Forelimb muscle (tissue), 1 donor: Measurements from ENCODE around the gene SLC22A12. TPM values are rescaled to one million over a fixed set of nuclear protein-coding genes. Genes with fewer than 3 reads are reported as not detected.

Source experiments
- DNase-seq: peaks from one replicate; pipeline ENCODE4 v3.0.0-alpha.2; 2013; ENCODE audit warnings: low read depth
- polyA plus RNA-seq: library from polyadenylated mRNA; unstranded; fragments of 120-200 nt; gene quantifications from one replicate; pipeline ENCODE4 v1.2.1, GENCODE V29; 2013; ENCODE audit not compliant: insufficient read length

The SLC22A12 gene
- polyA plus RNA-seq, 1 donor: not detected

DNA sequence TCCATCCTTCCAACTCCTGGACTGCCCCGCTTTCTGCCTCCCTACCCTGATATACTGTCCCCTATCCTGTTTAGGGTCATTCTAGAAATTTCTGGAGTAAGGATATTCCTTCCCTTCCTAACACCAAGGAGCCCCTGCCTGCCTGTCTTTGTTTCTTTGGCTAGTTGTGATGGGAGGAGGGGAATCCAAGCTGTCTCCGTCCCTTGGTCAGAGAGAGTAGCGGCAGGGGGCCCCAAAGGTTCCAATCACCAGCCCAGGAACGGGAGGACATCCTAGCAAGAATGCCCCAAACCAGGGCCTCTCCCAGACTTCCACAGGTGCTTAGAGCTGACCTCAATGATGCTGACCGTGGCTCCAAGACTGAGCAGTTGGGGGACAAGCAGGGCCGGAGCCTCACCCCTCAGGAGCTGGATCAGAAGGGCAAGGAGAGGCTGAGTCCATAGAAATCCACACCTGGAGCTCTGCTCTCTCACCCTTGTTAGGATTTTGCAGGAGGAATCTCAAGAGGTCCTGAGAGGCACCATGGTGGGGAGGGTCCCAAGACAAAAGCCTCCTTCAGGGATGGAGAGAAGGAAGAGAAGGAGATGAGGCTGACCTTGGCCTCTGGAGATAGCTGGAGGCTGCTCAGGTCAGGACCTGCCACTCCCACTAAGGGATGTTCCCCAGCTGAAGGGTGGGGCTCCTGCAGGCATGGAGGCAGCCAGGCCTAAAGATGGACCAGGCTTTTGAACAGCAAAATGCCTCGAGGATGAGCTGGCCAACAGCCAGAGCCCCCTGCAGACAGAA lies 13.6 kb downstream of the SLC22A12 start:
- no peak for DNase-seq

DNA sequence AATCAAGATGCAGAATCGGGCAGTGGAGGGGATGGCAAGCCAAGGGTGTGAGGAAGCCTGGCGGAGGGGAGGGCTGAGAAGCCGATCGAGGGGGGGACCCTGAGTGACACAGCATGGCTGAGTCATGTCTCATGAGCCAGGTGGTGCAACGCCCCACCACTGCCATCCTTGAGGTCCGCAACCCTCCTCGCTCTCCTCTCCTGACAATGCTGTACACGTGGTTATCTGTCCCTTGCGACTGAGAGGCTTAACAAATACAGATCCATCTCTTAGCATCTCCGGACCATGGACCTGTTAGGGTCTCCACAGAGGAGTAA lies 14.2 kb downstream of the SLC22A12 start:
- DNase-seq: no peak

DNA sequence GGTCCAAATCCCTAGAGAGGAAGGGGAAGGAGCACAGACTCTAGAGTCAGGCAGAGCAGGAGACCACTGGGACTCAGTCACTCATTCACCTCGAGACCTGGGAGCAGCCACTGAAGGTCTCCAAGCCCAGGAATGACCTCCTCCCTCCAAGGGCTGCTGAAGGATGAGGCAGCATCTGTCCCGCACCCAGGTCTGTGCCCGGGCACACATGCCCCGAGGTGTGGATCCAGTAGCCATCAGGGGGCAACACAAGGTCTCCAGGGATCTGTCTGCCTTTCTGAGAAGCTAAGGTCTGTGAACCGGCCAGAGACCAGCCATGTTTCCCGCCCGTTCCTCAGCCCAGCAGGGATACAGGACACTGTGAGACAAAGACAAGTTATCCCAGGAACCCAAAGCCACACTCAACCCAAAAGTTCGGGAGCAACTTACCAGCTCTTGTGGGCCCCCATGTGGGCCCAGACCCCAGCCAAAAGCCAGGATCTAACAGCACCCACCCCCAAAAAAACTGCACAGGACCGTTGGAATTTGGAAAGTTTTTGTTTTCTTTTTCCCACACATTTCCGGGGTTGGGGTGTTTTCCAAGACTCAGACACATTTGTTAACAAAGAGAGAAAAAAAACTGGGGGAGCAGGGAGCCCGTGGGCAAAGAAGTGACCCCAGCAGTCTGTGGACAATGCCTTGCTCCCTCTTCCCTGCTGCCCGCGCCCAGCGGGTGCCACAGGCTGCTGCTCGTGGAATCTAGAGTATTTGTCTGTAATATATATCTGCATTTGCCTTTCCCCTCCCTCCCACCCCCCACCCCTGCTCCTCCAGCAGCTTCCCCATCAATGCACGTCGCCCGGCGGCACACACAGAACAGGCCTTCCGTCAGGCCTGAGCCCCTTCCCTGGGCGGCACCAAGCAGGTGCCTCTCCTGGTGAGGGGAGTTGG lies 14.9 kb downstream of the SLC22A12 start:
- no peak for DNase-seq

DNA sequence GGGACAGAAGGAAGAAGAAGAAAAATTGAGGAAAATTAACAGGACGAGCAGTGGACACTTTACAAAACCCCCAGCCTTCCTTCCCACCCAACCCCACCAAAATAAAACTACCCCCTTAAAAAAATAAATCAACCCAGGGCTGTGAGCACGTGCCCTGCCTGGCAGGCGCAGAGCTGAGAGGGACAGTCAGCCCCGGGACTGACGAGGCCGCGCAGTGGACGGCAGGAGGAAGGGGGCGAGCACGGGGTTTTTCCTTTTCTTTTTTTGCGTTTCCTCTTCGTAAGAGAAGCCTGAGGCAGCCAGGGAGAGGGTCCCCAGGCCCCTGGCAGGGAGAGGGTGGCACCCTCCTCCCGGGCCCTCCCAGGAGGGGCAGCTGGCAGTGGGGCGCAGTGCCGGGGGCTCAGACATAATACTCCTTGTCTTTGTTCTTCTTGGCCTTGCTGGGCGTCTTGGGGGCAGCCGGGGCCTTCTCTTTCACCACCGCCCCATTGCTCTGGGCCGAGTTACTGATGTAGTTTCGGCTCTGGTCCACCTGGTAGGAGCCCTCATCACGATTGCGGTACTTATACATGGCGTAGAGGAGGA lies 15.9 kb downstream of the SLC22A12 start:
- no peak for DNase-seq

DNA sequence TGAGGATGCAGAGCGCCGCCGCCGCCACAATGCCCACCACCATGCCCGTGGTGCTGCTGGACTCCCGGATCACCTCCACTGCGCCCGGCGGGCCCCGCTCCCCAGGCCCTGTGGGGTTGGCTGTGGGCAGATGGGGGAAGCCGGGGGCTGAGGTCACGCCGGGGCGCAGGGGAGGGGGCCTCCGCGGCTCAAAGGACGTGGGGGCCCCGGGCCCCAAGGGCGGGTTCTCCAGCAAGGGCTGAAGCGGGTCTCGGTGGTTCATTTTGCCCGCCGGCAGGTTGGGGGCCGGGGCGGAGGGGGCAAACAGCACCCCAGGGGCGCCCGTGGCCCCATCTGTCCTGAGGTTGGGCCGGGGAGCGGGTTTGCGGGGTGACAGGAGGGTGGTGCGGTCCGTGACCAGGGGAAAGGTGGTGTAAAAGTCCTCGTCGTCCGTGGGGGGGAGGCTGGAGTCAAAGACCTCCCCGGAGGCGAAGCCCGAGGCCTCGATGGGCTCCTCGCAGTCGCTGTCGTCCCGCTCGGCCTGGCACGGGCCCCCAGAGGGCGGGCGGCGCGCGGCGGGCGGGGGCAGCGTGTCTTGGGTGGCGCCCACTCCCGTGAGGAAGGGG lies 16.5 kb downstream of the SLC22A12 start:
- no peak for DNase-seq

DNA sequence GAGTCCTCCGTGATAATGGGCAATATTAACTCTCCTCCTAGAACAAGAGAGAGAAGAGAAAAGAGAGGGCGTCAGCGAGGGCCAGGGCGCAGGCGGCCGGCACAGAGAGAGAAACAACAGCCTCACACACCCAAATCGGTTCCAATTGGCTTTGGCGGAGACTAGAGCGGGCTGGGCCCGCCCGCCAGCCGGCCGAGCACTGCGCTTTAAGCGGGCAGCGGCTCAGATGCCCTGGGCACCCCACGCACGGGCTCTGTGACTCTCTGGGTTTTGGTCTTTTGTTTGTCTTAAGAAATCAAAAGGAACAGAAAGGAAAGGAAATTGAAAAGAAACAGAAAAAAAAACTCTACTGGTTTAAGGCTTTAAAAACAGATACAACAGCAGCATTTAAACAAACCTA lies 17.0 kb downstream of the SLC22A12 start:
- DNase-seq: no peak

DNA sequence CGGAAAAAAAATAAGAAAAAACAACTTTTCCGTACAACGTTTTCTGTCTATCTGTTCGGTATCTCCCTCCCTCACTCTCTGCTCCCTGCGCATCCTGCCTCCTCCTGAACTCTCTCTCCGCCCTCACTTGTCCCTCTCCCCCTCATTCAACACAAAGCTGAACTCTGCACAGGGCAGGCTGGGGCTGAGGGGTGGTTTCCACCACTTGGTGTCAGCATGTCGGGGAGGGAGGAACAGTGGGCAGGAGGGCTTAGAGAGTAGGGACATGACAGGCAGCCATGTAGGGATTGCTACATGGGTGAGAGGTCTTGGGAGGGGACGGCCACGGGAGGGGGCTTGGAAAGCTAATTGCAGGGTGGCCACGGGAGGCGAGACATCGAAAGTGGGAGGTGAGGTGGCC lies 17.6 kb downstream of the SLC22A12 start:
- DNase-seq: no peak

DNA sequence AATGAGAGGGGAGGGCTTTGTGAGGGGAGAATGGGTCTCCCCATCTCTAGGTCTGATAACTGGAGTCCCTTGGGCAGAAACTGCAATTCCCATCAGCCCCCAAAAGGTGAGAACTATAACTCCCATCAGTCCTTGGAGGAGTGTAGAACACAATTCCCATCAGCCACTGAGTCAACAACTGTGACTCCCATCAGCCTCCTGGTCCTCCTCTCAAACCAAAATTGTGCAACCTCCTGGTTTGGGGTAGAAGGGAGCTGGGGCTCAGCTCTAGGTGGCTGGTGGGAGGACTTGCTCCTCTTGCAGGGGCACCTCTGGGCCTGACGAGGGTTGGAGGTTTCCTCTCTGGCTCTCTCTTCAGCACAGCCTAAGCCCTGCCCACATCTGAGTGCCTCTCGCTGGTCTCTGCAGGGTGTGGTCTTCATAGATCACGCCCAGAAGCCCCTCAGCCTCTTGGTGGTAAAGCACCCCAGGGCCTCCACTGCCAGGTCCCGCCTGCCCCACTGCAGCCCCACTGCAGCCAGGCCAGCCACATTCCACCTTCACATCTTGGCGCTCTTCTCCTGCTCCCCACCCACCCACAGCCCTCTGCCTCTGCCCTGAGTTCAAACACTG lies 18.5 kb downstream of the SLC22A12 start:
- DNase-seq: no peak

DNA sequence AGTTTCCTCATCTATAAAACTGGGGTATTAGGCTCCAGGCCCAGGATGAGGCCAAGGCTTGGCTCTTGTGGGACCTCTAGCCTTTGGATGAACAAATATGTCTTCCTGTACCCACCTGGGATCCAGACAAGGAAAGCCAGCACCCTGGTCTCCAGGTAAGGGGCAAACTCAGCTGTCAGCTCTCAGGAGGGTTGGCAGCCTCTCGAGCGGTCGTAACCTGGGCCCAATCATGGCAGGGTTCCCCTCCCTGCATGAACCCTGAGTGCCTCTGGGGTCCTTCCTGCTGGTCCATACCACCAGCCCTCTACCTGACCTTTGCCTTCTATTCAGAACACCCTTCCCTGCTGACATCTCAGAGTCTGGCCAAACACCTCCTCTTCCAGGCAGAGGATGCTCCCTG lies 19.6 kb downstream of the SLC22A12 start:
- DNase-seq: no peak

DNA sequence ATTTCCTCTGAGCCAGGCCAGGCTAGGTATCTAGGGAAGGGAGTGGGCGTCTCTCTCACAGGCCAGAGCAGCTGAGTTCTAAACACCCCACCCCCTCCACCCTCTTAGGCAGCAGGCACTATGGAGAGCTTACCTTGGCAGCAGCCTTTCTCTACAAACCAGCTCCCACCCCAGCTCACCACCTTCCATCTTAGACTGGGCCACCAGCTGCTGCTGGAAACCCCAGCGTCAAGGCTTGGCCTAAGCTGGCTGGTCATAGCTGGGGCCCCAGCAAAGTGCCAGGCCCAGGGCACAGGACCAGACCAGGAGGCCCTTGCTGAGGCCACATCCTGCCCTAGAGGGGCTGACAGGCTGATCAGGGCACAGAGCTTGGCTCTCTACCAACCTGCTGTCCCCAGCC lies 20.2 kb downstream of the SLC22A12 start:
- DNase-seq: no peak

DNA sequence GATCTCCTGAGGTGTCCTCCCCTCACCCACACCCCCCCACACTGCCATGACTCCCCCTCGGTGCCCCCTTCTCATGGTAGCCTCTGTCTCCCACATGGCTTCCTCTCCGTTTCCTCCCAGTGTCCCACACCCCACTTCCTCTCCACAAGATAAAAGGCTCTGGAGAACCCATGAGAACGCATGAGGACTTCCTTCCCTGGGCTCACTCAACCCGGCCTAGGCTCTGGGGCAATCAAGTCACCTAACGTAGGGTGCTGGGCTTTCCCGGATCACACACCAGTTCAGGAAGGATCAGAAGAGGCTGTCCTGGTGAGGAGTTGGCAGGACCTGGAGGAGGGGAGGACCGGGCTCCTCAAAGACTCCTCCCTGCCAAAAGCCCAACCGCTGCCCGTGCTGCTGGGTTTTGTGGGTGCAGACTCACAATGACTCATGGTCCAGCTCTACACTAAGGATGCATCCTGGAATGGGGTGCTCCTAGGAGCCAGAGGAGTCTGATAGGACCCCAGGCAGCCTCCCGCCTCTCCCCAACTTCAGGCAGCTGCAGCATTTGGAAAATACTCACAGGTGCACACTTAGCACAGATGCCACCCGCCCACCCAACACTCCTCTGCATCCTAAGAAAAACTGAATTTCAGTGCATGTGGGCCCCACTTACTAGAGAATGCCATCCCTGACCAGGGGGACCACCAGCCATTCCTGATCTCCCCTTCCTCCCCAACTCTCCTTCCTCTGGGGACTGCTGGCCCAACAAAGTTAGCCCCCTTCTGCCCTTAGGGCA lies 21.0 kb downstream of the SLC22A12 start:
- DNase-seq: no peak

DNA sequence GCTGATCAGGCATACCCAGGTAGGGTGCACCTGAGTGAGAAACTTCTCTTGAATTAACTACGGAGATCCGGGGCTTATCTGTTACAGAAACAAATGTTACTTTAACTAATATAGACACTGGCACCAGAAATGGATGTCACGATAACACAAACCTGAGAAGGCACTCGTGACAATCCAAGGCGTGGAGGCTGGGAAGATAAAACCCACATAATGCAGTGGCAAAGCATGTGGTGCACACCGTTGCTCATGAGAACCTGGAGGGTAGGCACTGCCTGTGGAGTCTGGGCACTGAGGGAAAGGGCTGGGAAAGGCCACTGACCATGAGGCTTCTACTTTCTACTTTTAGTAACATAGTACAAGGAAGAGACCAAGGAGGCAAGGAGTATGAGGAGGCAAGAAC lies 22.6 kb downstream of the SLC22A12 start:
- DNase-seq: no peak

DNA sequence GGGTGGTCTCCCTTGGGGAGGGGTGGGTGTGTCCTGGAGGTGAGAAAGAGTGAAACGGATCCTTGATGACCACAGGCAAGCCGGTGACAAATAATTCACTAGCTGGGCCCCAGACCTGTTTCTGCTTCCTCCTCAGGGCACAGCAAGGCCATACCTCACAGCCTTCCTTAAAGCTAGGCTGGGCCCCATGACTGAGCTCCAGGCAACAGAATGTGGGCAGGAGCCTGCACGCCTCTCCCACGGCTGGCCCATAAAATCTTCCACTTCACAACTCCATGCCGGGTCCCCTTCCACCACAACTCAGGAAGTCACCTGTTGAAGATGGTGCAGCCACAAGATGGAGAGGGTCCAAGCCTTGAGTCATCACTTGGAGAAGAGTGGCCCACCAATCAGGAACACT lies 23.9 kb downstream of the SLC22A12 start:
- DNase-seq: no peak

DNA sequence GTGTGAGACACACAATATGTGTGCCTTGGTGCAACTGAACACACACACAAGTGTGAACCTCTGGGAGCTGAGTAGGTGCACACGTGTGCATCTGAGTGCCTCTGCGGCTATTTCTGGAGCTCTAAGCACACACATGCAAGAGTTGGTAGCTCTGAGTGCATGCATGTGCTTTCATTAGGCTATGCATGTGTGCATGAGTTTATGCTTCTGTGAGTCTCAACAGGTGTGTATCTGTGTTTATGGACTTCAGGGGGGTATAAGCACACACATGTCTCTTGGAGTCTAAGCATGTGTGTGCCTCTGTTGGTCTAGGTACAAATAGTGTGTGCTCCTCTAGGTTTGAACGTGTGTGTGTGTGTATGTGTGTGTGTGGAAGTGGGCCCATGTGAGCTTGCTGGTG lies 25.8 kb downstream of the SLC22A12 start:
- DNase-seq: no peak

DNA sequence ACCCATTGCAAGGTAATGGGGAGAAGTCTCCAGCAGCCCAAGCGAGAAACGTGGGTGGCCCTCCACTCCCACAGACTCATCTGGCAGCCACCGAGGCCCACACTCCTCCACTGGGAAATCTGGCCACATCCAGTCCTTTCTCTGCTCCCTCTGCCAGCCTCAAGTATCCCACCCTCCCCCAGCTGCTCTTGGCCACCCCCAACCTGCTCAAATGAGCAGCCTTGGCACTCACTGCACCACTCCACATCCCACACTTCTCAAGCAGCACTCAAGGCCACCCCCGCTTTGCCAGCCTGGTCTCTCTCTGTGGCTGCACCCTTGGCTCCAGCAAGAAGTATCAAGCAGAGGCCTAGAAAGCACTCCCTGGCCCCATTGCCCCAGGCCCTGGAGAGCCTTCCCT lies 28.2 kb downstream of the SLC22A12 start:
- no peak for DNase-seq

DNA sequence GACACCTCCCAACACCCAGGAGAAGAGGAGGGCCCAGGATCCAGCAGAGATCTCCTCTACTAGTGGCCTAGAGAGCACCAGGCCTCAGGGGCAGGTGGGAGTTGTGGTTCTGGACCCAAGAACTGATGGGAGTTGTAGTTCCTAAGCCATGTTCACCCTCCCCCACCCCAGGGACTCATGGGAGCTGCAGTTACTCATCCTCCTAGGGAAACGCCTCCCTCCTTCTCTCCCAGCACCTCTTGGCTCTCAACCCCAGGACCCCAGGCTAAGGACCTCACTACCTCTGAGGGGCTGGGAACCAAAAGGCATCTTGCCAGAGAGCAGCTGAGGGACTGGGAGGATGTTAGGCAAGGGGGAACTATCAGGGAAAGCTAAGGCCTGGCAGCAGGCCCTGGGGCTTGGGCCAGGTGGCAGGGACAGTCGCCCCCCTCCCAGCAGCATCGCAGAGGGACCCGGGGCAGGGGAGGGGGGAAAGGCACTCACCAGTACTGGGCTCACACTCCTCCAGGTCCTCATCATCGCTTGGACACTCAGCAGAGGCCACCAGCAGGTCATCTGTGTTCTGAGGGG lies 28.9 kb downstream of the SLC22A12 start:
- DNase-seq: peak; percentile 45

DNA sequence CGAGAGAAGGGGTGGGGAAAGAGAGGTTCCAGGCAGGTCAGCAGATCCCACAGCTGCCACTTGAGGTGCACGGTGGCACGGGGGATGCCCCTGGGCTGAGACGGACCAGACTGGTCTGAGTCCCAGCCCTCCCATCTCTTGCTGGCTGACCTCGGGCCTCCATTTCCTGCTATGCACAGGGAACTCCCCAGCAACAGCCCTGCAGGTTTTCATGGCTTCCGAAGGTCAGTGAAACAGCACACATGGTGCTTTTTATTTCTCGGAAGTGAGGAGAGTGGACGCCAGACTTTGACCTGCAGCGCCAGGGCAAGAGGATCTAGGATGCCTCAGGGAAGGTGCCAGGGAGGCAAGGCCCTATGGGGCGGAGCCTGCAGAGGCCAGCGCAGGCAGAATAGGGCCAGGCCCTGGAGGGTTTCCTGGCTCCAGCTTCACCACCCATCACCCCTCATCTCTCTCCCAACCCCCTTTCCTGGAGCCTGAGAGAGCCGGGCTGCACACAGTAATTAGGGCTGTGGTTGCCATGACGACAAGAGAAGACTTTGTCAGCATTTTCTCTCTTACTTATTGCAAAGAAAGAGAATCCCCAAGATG lies 29.5 kb downstream of the SLC22A12 start:
- peak; percentile 72 for DNase-seq

DNA sequence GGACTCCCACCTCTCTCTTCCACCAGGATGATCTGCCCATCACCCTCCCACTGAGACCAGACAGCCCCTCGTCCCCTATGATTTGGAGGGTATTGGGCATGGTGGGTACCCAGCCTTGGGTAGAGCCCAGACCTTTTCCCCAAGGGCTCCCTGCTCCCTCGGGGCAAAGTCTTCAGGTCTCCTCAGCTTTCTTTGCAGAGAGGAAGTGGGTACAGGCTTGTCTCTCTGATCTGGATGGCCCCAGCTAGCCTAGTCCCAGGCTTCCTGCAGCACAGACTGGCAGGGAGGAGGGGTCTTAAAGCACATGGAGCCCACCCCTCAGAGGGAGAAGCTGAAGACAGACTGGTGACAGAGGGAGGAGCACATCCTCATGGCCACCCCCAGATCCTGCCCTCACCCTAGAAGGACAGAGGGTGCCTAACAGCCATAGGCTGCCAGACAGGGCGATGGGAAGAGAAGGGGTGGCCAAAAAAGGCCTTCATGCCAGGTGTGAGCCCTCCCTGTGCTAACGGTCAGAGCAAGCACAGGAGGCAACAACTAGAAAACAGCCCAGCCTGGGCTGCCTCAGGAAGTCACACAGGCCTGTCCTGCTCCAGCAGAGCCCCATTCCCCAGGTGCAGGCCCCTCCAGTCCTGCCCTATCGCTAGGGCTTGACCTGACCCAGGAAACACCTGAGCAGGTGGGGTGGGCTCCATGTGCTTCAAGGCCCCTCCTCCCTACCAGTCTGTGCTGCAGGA lies 30.4 kb downstream of the SLC22A12 start:
- DNase-seq: no peak

DNA sequence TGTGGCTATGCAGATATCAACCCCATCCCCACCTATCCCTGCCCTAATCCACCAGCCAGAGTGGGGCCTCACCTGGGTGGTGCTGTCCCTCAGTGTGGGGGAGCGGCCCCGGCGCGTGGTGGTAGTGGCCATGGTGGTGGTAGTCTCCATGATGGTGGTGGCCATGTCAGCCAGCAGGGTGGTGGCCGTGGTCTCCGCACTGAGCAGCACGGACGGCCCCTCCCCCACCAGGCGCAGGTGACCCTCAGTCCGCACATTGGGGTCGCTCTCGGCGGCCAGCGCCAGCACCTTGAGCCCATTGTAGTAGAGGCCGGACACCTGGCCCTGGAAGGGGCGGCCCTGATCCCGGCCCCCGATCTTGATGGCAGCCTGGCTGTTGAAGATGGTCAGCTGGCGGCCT lies 31.7 kb downstream of the SLC22A12 start:
- DNase-seq: no peak
